SKM-1 (cell line): ENCODE data around the gene SCN3A.

Source experiments
- DNase-seq: peaks from one replicate; lab custom pipeline; 2025; ENCODE audit not compliant: unreplicated experiment; lab: John Stamatoyannopoulos, UW

Gene SCN3A

GRCh38 chr2:165113414-165113813, 90.4 kb downstream of the SCN3A start:
- no peak for DNase-seq

GRCh38 chr2:165112789-165113188, 91.1 kb downstream of the SCN3A start:
- no peak for DNase-seq

GRCh38 chr2:165112133-165112573, 91.7 kb downstream of the SCN3A start:
- DNase-seq = no peak

GRCh38 chr2:165110394-165110793, 93.5 kb downstream of the SCN3A start:
- DNase-seq = no peak

- no peak for DNase-seq
Measured at GRCh38 chr2:165109915-165110314, 93.9 kb downstream of the SCN3A start.

- DNase-seq = no peak
Measured at GRCh38 chr2:165105926-165106325, 97.9 kb downstream of the SCN3A start.

GRCh38 chr2:165087933-165088901, 115.6 kb downstream of the SCN3A start:
- DNase-seq = no peak

- DNase-seq = no peak
Measured at GRCh38 chr2:165086337-165086736, 117.5 kb downstream of the SCN3A start.

- no peak for DNase-seq
Measured at GRCh38 chr2:165083326-165083725, 120.5 kb downstream of the SCN3A start.

- no peak for DNase-seq
Measured at GRCh38 chr2:165082479-165082878, 121.4 kb downstream of the SCN3A start.

GRCh38 chr2:165081276-165081675, 122.6 kb downstream of the SCN3A start:
- no peak for DNase-seq

GRCh38 chr2:165079432-165079831, 124.4 kb downstream of the SCN3A start:
- DNase-seq = no peak

GRCh38 chr2:165078913-165079312, 124.9 kb downstream of the SCN3A start:
- DNase-seq = no peak

GRCh38 chr2:165074884-165075283, 129.0 kb downstream of the SCN3A start:
- no peak for DNase-seq

GRCh38 chr2:165074323-165074722, 129.5 kb downstream of the SCN3A start:
- DNase-seq = no peak

GRCh38 chr2:165070076-165070475, 133.8 kb downstream of the SCN3A start:
- no peak for DNase-seq

- no peak for DNase-seq
Measured at GRCh38 chr2:165069151-165069550, 134.7 kb downstream of the SCN3A start.

GRCh38 chr2:165068487-165068757, 135.4 kb downstream of the SCN3A start:
- no peak for DNase-seq

- no peak for DNase-seq
Measured at GRCh38 chr2:165067643-165068486, 136.0 kb downstream of the SCN3A start.

- DNase-seq = no peak
Measured at GRCh38 chr2:165064743-165065142, 139.1 kb downstream of the SCN3A start.

GRCh38 chr2:165060411-165060810, 143.4 kb downstream of the SCN3A start:
- no peak for DNase-seq
